Endothelial cell of umbilical vein (primary cell): Measurements from ENCODE around the gene TNFRSF8. TPM values are rescaled to one million over a fixed set of nuclear protein-coding genes. Genes with fewer than 3 reads are reported as not detected.

Experiments
- BruUV-seq: library from RNA; stranded (reverse); fragments of 400-500 nt; replicated peaks from 2 replicates; lab custom pipeline; 2021; lab: Mats Ljungman, UMichigan
- CTCF ChIA-PET: fragments of 300-600, 350-600 bp; sonication (Branson Sonifier 250); formaldehyde crosslinking; loops from one replicate; lab custom pipeline; 2021; ENCODE audit warnings: antibody characterized with exemption, inconsistent platforms; lab: Charles Lee
- POLR2A ChIA-PET: fragments of 300-600, 350-600 bp; sonication (Branson Sonifier 250); formaldehyde crosslinking; loops from one replicate; lab custom pipeline; 2021; ENCODE audit warnings: antibody characterized with exemption, inconsistent platforms; lab: Charles Lee
- DNase-seq: peaks from one replicate; pipeline ENCODE4 v3.0.0-alpha.2; 2011; ENCODE audit warnings: low read depth, low spot score
- FAIRE-seq: peaks from 2 replicates; lab custom pipeline; 2011; peaks lifted over from hg19 to GRCh38; lab: Jason Lieb, UNC
- H2AFZ ChIP-seq: 2 replicates; pipeline ENCODE4 v1.6.0; 2012; ENCODE audit warnings: low read depth, low read length, control low read depth, inconsistent platforms
- H3K27ac ChIP-seq: 2 replicates; pipeline ENCODE4 v1.5.1; 2011; ENCODE audit warnings: low read depth, mild to moderate bottlenecking, control low read depth, low read length, moderate library complexity; ENCODE audit not compliant: insufficient read depth
- H3K27me3 ChIP-seq, 2 experiments: 2 replicates each; pipeline versions ENCODE4 v1.6.0 to v1.6.1; 2011; ENCODE audit warnings: low read length in 2 of 2, mixed read lengths in 1 of 2; ENCODE audit not compliant: control insufficient read depth in 2 of 2, insufficient read depth in 2 of 2
- H3K36me3 ChIP-seq, 2 experiments: 2 replicates in 1 of 2; 3 replicates in 1 of 2; pipeline ENCODE4 v1.5.1; 2011; ENCODE audit warnings: low read length in 2 of 2, mild to moderate bottlenecking in 1 of 2, moderate library complexity in 1 of 2; ENCODE audit not compliant: control insufficient read depth in 2 of 2, insufficient read depth in 2 of 2; ENCODE audit errors: extremely low read depth in 1 of 2
- H3K4me1 ChIP-seq: 3 replicates; pipeline ENCODE4 v1.5.1; 2011; ENCODE audit warnings: mild to moderate bottlenecking, low read length; ENCODE audit not compliant: control insufficient read depth, insufficient read depth; ENCODE audit errors: extremely low read depth
- H3K4me2 ChIP-seq: 2 replicates; pipeline ENCODE4 v1.6.1; 2011; ENCODE audit warnings: low read length, control low read depth, mixed read lengths; ENCODE audit not compliant: insufficient read depth
- H3K4me3 ChIP-seq, 3 experiments: fragments of 200-600 bp in 1 of 3; sonication (generic), shearing (Covaris generic) in 1 of 3; replicated peaks in 1 of 3; 2 replicates each; pipeline ENCODE4 v1.5.1; 2011 to 2016; ENCODE audit warnings: control low read depth in 3 of 3, low read length in 3 of 3, mild to moderate bottlenecking in 2 of 3, inconsistent platforms in 1 of 3, low read depth in 1 of 3, moderate library complexity in 1 of 3; ENCODE audit not compliant: insufficient read depth in 1 of 3
- H3K79me2 ChIP-seq: 2 replicates; pipeline ENCODE4 v1.6.0; 2012; ENCODE audit warnings: low read length, inconsistent platforms; ENCODE audit not compliant: control insufficient read depth, insufficient read depth
- H3K9ac ChIP-seq: replicated peaks from 2 replicates; pipeline ENCODE3; 2011; ENCODE audit warnings: low read length, control low read depth; ENCODE audit not compliant: insufficient read depth; ENCODE audit errors: extremely low read depth
- H3K9me1 ChIP-seq: replicated peaks from 3 replicates; pipeline ENCODE4 v1.6.0; 2011; ENCODE audit warnings: mild to moderate bottlenecking, low read length; ENCODE audit not compliant: control insufficient read depth, insufficient read depth; ENCODE audit errors: extremely low read depth
- H3K9me3 ChIP-seq: replicated peaks from 2 replicates; pipeline ENCODE4 v1.5.1; 2012; ENCODE audit warnings: low read length, inconsistent platforms; ENCODE audit not compliant: control insufficient read depth, insufficient read depth
- H4K20me1 ChIP-seq: replicated peaks from 2 replicates; pipeline ENCODE3; 2011; ENCODE audit warnings: mild to moderate bottlenecking, low read length; ENCODE audit not compliant: control insufficient read depth, insufficient read depth; ENCODE audit errors: extremely low read depth
- CTCF ChIP-seq, 2 donors: IDR thresholded peaks; 1 replicate in 1 of 2; 2 replicates in 1 of 2; pipeline ENCODE4 v1.5.1; 2011; ENCODE audit warnings: low read length in 2 of 2, mild to moderate bottlenecking in 2 of 2, moderate library complexity in 2 of 2, control low read depth in 1 of 2, inconsistent platforms in 1 of 2, low read depth in 1 of 2; ENCODE audit not compliant: insufficient read depth in 1 of 2; ENCODE audit errors: extremely low read depth in 1 of 2
- EZH2 ChIP-seq: IDR thresholded peaks from 2 replicates; pipeline ENCODE4 v1.6.1; 2012; ENCODE audit warnings: borderline replicate concordance, low read depth, mild to moderate bottlenecking, moderate library complexity, low read length, inconsistent platforms; ENCODE audit not compliant: severe bottlenecking
- JUN ChIP-seq: IDR thresholded peaks from 2 replicates; pipeline ENCODE4 v1.6.1; 2011; ENCODE audit warnings: borderline replicate concordance, low read depth; ENCODE audit not compliant: insufficient read length, insufficient read depth
- MAX ChIP-seq: IDR thresholded peaks from 2 replicates; pipeline ENCODE4 v1.6.1; 2011; ENCODE audit not compliant: insufficient read depth, insufficient read length
- MYC ChIP-seq: IDR thresholded peaks from one replicate; pipeline ENCODE4 v1.6.1; 2011; ENCODE audit warnings: mild to moderate bottlenecking, low read depth, low read length
- POLR2A ChIP-seq: IDR thresholded peaks from 2 replicates; pipeline ENCODE4 v1.6.1; 2012; ENCODE audit warnings: low read depth, mild to moderate bottlenecking, control low read depth, low read length
- POLR2AphosphoS5 ChIP-seq: IDR thresholded peaks from 2 replicates; pipeline ENCODE4 v1.6.1; 2012; ENCODE audit warnings: low read depth, mild to moderate bottlenecking, control low read depth, low read length, moderate library complexity; ENCODE audit not compliant: insufficient read depth
- dilution Hi-C: fragments of 300-500 bp; cut with MboI; formaldehyde crosslinking; loops from one replicate; pipeline ENCODE4 v1.15.0; 2019; ENCODE audit warnings: low sequenced_read_pairs; ENCODE audit not compliant: extremely low pct_ligation_motif_present
- intact Hi-C: fragments of 100-400 bp; cut with micrococcal nuclease; formaldehyde crosslinking; loops from one replicate; pipeline ENCODE4 v1.10.0; 2022
- polyA plus RNA-seq, 4 experiments: library from polyadenylated mRNA; depleted of rRNA in 3 of 4; stranded (reverse) in 3 of 4; unstranded in 1 of 4; fragments of >200 nt; gene quantifications; 2 replicates each; pipeline versions ENCODE4 v1.2.1 to v1.2.3, GENCODE V29; 2011 to 2012; ENCODE audit warnings: missing spikeins in 1 of 4
- total RNA-seq: library from RNA; stranded (reverse); gene quantifications from 2 replicates; pipeline ENCODE4 v1.2.3, GENCODE V29; 2021

TNFRSF8 gene
- total and polyA plus RNA-seq, 2 donors (not counting 3 experiments of a cell fraction or from before 2014, with no cell fraction given) = 0.47 TPM; not detected in 1

GRCh38 chr1:12153181-12153785 lies 90.2 kb downstream of the TNFRSF8 start:
- H3K27me3 ChIP-seq = no peaks in the 10 kb centered on the region
- no peaks in the 10 kb centered on the region for H4K20me1 ChIP-seq
- no peak for TF ChIP-seq POLR2A
- TF ChIP-seq CTCF (IDR thresholded peaks at IDR 0.05; ENCODE audit: extremely low read depth in 1 of 2, insufficient read depth in 1 of 2, low read depth in 1 of 2, low read length in 2 of 2) = no peak
- TF ChIP-seq MYC = peak; percentile 35
- peak; percentile 58 for TF ChIP-seq MAX
- no peak for TF ChIP-seq JUN
- TF ChIP-seq POLR2AphosphoS5 = no peak
- TF ChIP-seq EZH2 = no peak
- H3K4me2 ChIP-seq = no peak overlapping the region
- peaks cover 14% of the 10 kb centered on the region for H3K4me1 ChIP-seq
- dilution Hi-C loops = no loop called here
- H3K9ac ChIP-seq = no peak overlapping the region
- no peak overlapping the region for H3K4me3 ChIP-seq
- H3K9me1 ChIP-seq = no peaks in the 10 kb centered on the region
- intact Hi-C loops = loop anchor here (1.0 to 2.0 kb wide), 2 partner anchors 8 to 26 kb away; no protein-coding TSS in a partner anchor
- no peaks in the 10 kb centered on the region for H3K9me3 ChIP-seq
- H3K27ac ChIP-seq = peak overlapping the region; percentile 9
- peak; percentile 49 for DNase-seq
- ChIA-PET POLR2A (no interaction called here), CTCF (interaction anchor here (0.8 to 2.7 kb wide), 5 partner anchors 9 to 74 kb away, joined by 3 to 10 read pairs (median 7); partner anchors contain the start of gene TNFRSF1B)
- no peaks in the 10 kb centered on the region for H3K36me3 ChIP-seq
- FAIRE-seq = peak; percentile 70
- H3K79me2 ChIP-seq = no peaks in the 10 kb centered on the region
- BruUV-seq = no TSS peak
- H2AFZ ChIP-seq = peak overlapping the region; percentile 11
